ENCODE measurements around the gene DHRS7B. TPM values are rescaled to one million over a fixed set of nuclear protein-coding genes. Genes with fewer than 3 reads are reported as not detected.

The DHRS7B gene
- total RNA-seq, 1 donor from 2014 or later: 20.9 TPM

- Histone ChIP-seq H3K4me3 (no peak overlapping the region), H3K27me3 (ENCODE audit: low read depth) (no peaks in the 10 kb centered on the region), H3K36me3 (peaks cover 23% of the 10 kb centered on the region), H3K27ac (no peak overlapping the region), H3K9me3 (no peaks in the 10 kb centered on the region), H3K4me1 (no peaks in the 10 kb centered on the region)
- DNase-seq (no peak), ATAC-seq (peak in 1 of 2 donors; percentile 51)
- TF ChIP-seq, protein P1, sequence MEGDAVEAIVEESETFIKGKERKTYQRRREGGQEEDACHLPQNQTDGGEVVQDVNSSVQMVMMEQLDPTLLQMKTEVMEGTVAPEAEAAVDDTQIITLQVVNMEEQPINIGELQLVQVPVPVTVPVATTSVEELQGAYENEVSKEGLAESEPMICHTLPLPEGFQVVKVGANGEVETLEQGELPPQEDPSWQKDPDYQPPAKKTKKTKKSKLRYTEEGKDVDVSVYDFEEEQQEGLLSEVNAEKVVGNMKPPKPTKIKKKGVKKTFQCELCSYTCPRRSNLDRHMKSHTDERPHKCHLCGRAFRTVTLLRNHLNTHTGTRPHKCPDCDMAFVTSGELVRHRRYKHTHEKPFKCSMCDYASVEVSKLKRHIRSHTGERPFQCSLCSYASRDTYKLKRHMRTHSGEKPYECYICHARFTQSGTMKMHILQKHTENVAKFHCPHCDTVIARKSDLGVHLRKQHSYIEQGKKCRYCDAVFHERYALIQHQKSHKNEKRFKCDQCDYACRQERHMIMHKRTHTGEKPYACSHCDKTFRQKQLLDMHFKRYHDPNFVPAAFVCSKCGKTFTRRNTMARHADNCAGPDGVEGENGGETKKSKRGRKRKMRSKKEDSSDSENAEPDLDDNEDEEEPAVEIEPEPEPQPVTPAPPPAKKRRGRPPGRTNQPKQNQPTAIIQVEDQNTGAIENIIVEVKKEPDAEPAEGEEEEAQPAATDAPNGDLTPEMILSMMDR (IDR thresholded peaks at IDR 0.05): peak; percentile 39
- intact Hi-C loops (cut with DNase I): no loop called here
These were observed 113.1 kb downstream of the DHRS7B start for GRCh38 chr17:21239680-21240368.

- no peak overlapping the region for H3K27ac ChIP-seq
- H3K36me3 ChIP-seq: peaks cover 23% of the 10 kb centered on the region
- intact Hi-C loops (cut with DNase I): no loop called here
- TF ChIP-seq, protein P1 (IDR thresholded peaks at IDR 0.05): no peak
- H3K9me3 ChIP-seq: no peaks in the 10 kb centered on the region
- ATAC-seq (no peak), DNase-seq (no peak)
- no peak overlapping the region for H3K4me3 ChIP-seq
- H3K4me1 ChIP-seq: no peaks in the 10 kb centered on the region
- no peaks in the 10 kb centered on the region for H3K27me3 ChIP-seq (ENCODE audit: low read depth)
These were observed 113.7 kb downstream of the DHRS7B start for GRCh38 chr17:21240369-21241055.

Other genes with a start within 250 kb of the DHRS7B start
- gene USP22, start 84.0 kb upstream of the DHRS7B start, total RNA-seq: 154 TPM
- gene TMEM11, start 87.2 kb downstream of the DHRS7B start, total RNA-seq: 20.2 TPM
- gene NATD1, start 126.4 kb downstream of the DHRS7B start, total RNA-seq: 15.7 TPM
- gene MAP2K3, start 157.7 kb downstream of the DHRS7B start, total RNA-seq: 55.2 TPM
- 1.9 TPM for gene KCNJ12, start 249.4 kb downstream of the DHRS7B start, total RNA-seq